GM12878 (cell line): ENCODE results near the gene NSL1. TPM values are rescaled to one million over a fixed set of nuclear protein-coding genes. Genes with fewer than 3 reads are reported as not detected.
A peak's percentile ranks its signal among the peaks of the same experiment; 100 is the strongest.

Experiments
- MEF2A ChIP-seq: IDR thresholded peaks from 2 replicates; pipeline ENCODE4 v1.6.1; 2011; ENCODE audit warnings: low read depth, mild to moderate bottlenecking, low read length, moderate library complexity; ENCODE audit not compliant: insufficient read depth
- POU2F2 ChIP-seq: IDR thresholded peaks from 3 replicates; pipeline ENCODE4 v1.6.1; 2011; ENCODE audit warnings: low read depth, mild to moderate bottlenecking, low read length, borderline replicate concordance
- SREBF1 ChIP-seq: IDR thresholded peaks from 2 replicates; pipeline ENCODE4 v1.6.1; 2012; ENCODE audit warnings: mild to moderate bottlenecking, low read length
- polyA plus RNA-seq, 11 experiments: library from polyadenylated mRNA; depleted of rRNA in 4 of 11; unstranded in 6 of 11; stranded (reverse) in 5 of 11; fragments of >200 nt; fragmentation: Nextera tagmentation in 4 of 11; fragmentation: Illumina TruSeq in 1 of 11; extraction: Ambion mirVana in 4 of 11; extraction: Trizol in 1 of 11; gene quantifications; 1 replicate in 1 of 11; 2 replicates in 10 of 11; pipeline versions ENCODE4 v1.2.1 to v1.2.3, GENCODE V29; 2011 to 2016; ENCODE audit warnings: inconsistent platforms in 2 of 11, missing spikeins in 2 of 11, low read depth in 1 of 11
- total RNA-seq, 4 experiments: library from RNA; depleted of rRNA in 3 of 4; stranded (reverse); fragments of >200 nt in 3 of 4; fragmentation: Illumina TruSeq in 1 of 4; extraction: Trizol in 1 of 4; gene quantifications; 2 replicates each; pipeline versions ENCODE4 v1.2.1 to v1.2.3, GENCODE V29; 2013 to 2021
- TF ChIP-seq, protein P1 (sequence below): fragments of 450-650 bp; IDR thresholded peaks from 2 replicates; pipeline ENCODE4 v1.6.1; 2017; ENCODE audit warnings: low read depth, mild to moderate bottlenecking, moderate library complexity
- TF ChIP-seq, protein P2 (sequence below): IDR thresholded peaks from 2 replicates; pipeline ENCODE4 v1.6.1; 2012; ENCODE audit warnings: improper control_type of control experiment, low read depth, low read length; ENCODE audit not compliant: insufficient replicate concordance
- TF ChIP-seq, protein P3 (sequence below): fragments of 450-650 bp; IDR thresholded peaks from 2 replicates; pipeline ENCODE4 v1.6.1; 2017; ENCODE audit warnings: borderline replicate concordance

The NSL1 gene
- total and polyA plus RNA-seq, 10 of the 15 experiments (the other 5 are each of a cell fraction or from before 2014, with no cell fraction given) = 36.7 to 74.2 (median 46.4) TPM

DNA sequence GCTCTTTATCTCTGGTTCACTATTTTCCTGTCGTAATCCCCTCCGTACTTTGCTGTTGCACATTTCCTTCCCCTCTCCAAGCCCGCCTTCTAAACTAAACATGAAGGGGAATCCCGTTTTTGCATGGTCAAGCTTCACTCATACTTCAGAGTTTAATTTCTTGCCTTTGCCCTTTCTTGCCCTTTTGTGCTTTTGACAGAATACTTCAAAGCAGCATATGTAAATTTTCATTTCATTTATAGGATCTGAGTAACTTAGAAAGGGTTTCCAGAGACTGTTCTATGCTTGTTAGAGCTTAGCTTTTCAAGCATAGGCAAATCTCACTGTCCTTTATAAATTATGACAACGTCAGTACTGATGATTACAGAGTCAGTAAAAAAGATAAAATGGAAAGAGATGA lies 28.1 kb upstream of the NSL1 start (continued):
- TF ChIP-seq, protein P1, sequence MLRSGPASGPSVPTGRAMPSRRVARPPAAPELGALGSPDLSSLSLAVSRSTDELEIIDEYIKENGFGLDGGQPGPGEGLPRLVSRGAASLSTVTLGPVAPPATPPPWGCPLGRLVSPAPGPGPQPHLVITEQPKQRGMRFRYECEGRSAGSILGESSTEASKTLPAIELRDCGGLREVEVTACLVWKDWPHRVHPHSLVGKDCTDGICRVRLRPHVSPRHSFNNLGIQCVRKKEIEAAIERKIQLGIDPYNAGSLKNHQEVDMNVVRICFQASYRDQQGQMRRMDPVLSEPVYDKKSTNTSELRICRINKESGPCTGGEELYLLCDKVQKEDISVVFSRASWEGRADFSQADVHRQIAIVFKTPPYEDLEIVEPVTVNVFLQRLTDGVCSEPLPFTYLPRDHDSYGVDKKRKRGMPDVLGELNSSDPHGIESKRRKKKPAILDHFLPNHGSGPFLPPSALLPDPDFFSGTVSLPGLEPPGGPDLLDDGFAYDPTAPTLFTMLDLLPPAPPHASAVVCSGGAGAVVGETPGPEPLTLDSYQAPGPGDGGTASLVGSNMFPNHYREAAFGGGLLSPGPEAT = peak; percentile 41; the same call in 1 of the 2 replicates
- TF ChIP-seq MEF2A (0 out of 2 replicates have a peak, but pooled peaks have one; percentile 43), SREBF1 (0 out of 2 replicates have a peak, but pooled peaks have one; percentile 27), POU2F2 (peak; percentile 55; the same call in 2 of the 3 replicates)
- TF ChIP-seq, protein P2, sequence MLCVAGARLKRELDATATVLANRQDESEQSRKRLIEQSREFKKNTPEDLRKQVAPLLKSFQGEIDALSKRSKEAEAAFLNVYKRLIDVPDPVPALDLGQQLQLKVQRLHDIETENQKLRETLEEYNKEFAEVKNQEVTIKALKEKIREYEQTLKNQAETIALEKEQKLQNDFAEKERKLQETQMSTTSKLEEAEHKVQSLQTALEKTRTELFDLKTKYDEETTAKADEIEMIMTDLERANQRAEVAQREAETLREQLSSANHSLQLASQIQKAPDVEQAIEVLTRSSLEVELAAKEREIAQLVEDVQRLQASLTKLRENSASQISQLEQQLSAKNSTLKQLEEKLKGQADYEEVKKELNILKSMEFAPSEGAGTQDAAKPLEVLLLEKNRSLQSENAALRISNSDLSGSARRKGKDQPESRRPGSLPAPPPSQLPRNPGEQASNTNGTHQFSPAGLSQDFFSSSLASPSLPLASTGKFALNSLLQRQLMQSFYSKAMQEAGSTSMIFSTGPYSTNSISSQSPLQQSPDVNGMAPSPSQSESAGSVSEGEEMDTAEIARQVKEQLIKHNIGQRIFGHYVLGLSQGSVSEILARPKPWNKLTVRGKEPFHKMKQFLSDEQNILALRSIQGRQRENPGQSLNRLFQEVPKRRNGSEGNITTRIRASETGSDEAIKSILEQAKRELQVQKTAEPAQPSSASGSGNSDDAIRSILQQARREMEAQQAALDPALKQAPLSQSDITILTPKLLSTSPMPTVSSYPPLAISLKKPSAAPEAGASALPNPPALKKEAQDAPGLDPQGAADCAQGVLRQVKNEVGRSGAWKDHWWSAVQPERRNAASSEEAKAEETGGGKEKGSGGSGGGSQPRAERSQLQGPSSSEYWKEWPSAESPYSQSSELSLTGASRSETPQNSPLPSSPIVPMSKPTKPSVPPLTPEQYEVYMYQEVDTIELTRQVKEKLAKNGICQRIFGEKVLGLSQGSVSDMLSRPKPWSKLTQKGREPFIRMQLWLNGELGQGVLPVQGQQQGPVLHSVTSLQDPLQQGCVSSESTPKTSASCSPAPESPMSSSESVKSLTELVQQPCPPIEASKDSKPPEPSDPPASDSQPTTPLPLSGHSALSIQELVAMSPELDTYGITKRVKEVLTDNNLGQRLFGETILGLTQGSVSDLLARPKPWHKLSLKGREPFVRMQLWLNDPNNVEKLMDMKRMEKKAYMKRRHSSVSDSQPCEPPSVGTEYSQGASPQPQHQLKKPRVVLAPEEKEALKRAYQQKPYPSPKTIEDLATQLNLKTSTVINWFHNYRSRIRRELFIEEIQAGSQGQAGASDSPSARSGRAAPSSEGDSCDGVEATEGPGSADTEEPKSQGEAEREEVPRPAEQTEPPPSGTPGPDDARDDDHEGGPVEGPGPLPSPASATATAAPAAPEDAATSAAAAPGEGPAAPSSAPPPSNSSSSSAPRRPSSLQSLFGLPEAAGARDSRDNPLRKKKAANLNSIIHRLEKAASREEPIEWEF = no peak
- TF ChIP-seq, protein P3, sequence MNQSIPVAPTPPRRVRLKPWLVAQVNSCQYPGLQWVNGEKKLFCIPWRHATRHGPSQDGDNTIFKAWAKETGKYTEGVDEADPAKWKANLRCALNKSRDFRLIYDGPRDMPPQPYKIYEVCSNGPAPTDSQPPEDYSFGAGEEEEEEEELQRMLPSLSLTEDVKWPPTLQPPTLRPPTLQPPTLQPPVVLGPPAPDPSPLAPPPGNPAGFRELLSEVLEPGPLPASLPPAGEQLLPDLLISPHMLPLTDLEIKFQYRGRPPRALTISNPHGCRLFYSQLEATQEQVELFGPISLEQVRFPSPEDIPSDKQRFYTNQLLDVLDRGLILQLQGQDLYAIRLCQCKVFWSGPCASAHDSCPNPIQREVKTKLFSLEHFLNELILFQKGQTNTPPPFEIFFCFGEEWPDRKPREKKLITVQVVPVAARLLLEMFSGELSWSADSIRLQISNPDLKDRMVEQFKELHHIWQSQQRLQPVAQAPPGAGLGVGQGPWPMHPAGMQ = no peak
